Esophagus squamous epithelium (tissue), 4 donors: ENCODE data around the gene SEC24D.

Experiments used
- POLR2A ChIP-seq, 4 donors: fragments of 450-650 bp; IDR thresholded peaks; one replicate each; pipeline ENCODE4 v1.6.1; 2017; ENCODE audit warnings: antibody characterized with exemption in 4 of 4, mild to moderate bottlenecking in 4 of 4, moderate library complexity in 3 of 4
- TF ChIP-seq, protein P1 (sequence below), 6 experiments: fragments of 450-650 bp in 4 of 6; fragments of 200-600 bp in 2 of 6; sonication (generic) in 2 of 6; IDR thresholded peaks; one replicate each; pipeline ENCODE4 v1.5.1; 2016 to 2019; ENCODE audit warnings: antibody characterized with exemption in 6 of 6, mild to moderate bottlenecking in 4 of 6, moderate library complexity in 4 of 6

DNA sequence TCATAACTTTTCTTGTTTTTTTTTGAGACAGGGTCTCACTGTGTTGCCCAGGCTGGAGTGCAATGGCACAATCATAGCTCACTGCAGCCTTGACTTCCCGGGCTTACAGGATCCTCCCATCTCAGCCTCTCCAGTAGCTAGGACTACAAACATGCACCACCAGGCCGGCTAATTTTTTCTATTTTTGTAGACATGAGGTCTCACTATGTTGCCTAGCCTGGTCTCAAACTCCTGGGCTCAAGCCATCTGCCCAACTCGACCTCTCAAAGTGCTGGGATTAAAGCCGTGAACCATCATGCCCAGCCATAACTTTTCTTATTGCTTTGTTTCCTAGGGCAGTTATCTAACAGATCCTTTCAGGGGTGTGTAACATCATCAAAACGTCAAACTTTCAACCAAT is 11.8 kb downstream of the SEC24D start:
- TF ChIP-seq, protein P1, sequence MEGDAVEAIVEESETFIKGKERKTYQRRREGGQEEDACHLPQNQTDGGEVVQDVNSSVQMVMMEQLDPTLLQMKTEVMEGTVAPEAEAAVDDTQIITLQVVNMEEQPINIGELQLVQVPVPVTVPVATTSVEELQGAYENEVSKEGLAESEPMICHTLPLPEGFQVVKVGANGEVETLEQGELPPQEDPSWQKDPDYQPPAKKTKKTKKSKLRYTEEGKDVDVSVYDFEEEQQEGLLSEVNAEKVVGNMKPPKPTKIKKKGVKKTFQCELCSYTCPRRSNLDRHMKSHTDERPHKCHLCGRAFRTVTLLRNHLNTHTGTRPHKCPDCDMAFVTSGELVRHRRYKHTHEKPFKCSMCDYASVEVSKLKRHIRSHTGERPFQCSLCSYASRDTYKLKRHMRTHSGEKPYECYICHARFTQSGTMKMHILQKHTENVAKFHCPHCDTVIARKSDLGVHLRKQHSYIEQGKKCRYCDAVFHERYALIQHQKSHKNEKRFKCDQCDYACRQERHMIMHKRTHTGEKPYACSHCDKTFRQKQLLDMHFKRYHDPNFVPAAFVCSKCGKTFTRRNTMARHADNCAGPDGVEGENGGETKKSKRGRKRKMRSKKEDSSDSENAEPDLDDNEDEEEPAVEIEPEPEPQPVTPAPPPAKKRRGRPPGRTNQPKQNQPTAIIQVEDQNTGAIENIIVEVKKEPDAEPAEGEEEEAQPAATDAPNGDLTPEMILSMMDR (IDR thresholded peaks at IDR 0.05) = no peak
- TF ChIP-seq POLR2A (IDR thresholded peaks at IDR 0.05) = no peak
